Measurements from ENCODE around the gene RETN.

The RETN gene, protein sequence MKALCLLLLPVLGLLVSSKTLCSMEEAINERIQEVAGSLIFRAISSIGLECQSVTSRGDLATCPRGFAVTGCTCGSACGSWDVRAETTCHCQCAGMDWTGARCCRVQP

GRCh38 chr19:7668842-7669241 is at the start of gene RETN:
Gene RETN, plus strand, starts transcription at chr19:7669049. Its CDS starts 278 bp downstream, at chr19:7669327.
- no peak within 1 kb of the TSS for H3K4me3 ChIP-seq (ENCODE audit: low read length)
- no peak for TF ChIP-seq ZNF274 (IDR thresholded peaks at IDR 0.05; ENCODE audit: low read depth, low read length)

DNA sequence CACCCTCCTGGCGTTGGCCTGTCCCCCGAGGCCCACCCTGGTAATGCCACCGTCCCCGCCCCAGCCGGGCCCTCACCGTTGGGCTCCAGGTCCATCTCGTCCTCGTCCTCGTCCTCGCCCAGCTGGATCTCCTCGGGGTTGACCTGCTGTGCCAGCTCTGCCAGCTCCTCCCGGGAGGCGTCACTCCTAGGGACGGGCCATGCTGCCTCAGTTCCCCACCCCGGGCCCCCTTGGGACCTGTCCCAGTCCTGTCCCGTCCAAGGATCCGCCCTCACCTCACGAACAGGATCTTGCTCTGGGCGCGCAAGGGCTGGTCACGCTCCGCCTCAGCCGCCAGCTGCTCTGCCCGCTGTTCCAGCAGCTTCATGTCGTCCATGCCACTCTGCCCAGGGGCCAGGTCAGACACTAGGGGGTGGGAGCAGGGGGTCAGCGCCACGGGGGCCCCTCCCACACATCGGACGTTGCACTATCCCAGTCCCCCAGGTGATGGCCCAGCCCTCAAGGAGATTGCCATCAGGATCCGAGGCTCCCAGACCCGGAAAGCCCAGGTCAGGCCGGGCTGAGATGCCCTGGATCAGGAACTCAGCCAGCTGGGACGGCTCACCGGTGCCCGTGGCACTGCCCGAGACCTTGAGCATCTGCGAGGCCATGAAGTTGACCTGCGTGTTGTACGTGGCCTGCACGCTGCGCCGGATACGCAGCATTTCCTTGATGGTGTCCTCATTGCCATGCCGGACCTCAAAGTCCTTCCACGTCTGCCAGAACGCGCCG is 49.0 kb upstream of the RETN start:
- no peak overlapping the region for H3K4me3 ChIP-seq (ENCODE audit: low read length)
- no peak for TF ChIP-seq ZNF274 (IDR thresholded peaks at IDR 0.05; ENCODE audit: low read depth, low read length)

- TF ChIP-seq ZNF274 (IDR thresholded peaks at IDR 0.05; ENCODE audit: low read depth, low read length) = no peak
- no peak overlapping the region for H3K4me3 ChIP-seq (ENCODE audit: low read length)
These were observed 48.1 kb upstream of the RETN start for GRCh38 chr19:7620442-7621412.

GRCh38 chr19:7622933-7623685 is 45.7 kb upstream of the RETN start:
- H3K4me3 ChIP-seq (ENCODE audit: low read length) = no peak overlapping the region
- TF ChIP-seq ZNF274 (IDR thresholded peaks at IDR 0.05; ENCODE audit: low read depth, low read length) = no peak

DNA sequence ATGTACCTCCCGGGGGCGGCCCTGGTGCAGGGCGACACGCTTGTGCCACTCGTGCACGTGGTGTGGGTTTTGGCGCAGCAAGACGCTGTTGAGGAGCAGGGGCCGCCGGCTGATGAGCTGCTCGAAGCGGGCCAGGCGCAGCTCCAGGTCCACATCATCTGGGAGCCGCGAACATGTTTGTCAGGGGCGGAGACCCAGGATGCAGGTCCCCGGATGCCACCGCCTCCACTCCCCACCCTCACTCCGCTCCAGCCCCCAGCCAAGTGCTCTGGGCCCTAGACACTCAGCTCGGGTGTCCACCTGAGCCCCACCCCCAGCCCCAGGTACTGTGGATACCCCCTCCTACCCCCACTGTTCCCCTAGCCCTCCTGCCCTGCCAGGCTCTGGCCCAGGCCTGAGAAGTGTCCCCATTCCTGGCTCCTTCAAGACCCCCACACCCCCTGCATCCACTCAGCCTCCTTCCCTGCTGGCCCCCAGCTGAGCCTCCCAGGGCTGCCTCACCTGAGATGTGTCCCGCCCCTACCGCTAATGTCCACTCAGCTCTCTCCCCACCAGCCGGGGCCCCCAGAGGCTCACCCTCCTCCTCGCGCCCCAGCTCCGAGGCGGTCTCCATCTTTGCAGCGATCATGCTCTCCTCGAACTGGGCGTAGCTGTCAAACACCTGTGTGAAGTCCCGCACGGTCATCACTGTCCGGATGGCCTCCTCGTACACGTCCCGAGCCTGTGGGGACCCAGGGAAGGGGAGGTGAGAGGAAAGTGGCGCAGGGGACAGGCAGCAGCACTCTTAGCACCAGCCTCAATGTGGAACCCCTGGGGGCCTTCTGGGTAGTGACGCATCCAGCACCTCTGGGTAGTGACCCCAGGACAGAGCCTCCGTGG is 44.9 kb upstream of the RETN start:
- H3K4me3 ChIP-seq (ENCODE audit: low read length) = no peak overlapping the region
- TF ChIP-seq ZNF274 (IDR thresholded peaks at IDR 0.05; ENCODE audit: low read depth, low read length) = no peak

- no peak overlapping the region for H3K4me3 ChIP-seq (ENCODE audit: low read length)
- no peak for TF ChIP-seq ZNF274 (IDR thresholded peaks at IDR 0.05; ENCODE audit: low read depth, low read length)
These were observed 44.0 kb upstream of the RETN start for GRCh38 chr19:7624810-7625209.

DNA sequence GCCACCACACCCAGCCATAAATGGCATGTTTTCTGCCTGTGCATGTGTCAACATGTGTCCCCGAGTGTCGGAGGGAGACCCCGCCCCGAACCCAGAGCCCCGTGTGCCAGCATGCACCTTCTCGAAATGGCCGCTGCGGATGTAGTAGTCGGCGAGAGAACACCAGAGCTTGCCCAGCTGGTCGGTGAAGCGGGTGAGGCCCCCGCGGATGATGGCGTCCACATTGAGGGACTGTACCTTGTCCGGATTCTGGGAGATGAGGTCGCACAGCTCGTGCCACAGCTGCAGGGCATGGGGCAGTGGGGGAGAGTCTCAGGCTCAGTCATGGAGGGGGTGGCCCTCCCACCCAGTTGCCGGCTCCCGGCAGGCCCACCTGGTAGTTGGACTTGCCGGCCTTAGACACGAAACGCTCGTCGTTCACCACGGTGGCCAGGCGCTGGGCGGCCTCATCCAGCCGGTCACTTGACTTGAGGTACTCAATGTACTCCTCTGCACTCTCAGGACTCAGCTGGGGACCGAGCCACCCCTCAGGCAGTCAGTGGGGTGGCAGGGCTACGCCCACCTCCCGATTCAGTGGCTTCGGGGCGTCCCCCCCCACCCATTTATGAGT is 43.0 kb upstream of the RETN start:
- TF ChIP-seq ZNF274 (IDR thresholded peaks at IDR 0.05; ENCODE audit: low read depth, low read length) = no peak
- no peak overlapping the region for H3K4me3 ChIP-seq (ENCODE audit: low read length)

GRCh38 chr19:7627166-7627565 is 41.7 kb upstream of the RETN start:
- H3K4me3 ChIP-seq (ENCODE audit: low read length) = no peak overlapping the region
- no peak for TF ChIP-seq ZNF274 (IDR thresholded peaks at IDR 0.05; ENCODE audit: low read depth, low read length)

DNA sequence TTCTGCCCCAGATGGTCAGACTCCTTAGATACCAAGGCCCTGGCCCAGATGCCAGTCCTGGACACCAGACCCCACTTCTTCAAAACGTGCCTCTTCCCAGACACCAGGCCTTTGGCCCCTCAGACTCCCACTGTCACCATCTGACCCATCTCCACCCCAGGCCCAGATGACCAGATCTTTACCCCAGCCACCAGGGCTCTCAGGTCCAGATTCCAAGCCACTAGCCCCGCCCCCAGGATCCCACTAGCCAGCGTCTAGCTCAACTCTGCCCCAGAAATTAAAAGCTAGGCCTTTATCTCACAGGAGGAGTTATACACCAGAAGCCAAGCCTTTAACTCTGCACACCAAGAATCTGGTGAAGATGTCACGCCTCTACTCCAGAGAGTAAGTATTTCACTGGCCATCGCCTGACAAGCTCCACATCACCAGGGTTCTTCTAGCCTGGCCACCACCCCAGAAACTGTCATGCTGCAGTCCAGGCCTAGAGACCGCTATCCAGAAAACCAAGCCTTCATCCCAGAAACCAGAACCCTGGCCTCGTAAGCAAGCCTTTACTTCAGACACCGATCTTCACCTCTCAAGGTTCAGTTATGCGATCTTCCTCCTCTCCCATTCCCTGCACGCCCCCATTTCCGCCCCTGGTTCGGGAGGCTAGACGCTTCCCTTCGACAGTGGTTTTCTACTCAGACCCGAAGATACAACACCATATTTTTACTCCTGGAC is 40.1 kb upstream of the RETN start:
- H3K4me3 ChIP-seq (ENCODE audit: low read length) = peak overlapping the region; percentile 82
- no peak for TF ChIP-seq ZNF274 (IDR thresholded peaks at IDR 0.05; ENCODE audit: low read depth, low read length)

DNA sequence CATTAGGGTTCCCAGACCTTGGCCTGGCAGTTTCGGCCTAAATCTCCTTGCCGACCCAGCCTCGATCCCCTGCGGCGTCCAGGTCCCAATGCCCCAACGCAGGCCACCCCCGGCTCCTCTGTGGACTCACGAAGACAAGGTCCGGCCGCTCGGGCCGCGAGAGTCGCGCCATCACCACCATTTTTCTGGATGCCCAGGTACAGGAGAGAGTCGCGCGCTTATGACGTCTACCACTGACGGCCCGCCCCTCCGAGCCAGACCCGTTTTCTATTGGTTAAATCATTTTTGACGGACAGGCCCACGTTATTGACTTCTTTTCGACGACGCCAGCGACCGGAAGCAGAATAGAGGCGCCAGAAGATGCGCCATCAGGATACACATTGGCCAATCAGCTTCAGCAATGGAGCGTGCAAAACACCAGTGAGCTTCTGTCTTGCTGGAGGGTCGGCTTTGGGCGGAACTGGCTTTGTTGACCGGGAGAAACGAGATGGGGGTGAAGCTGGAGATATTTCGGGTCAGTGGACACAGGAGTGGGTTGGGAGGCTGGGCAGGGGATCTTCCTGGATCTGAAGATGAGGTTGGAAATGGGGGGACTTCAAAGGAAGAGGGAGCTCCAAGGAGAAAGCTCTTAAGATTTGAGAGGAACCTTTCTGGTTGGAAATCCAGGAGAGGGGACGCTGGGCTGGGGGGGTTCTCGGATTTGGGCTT is 39.3 kb upstream of the RETN start, which contains the start of the genes PET100 and XAB2:
Gene PET100 (plus strand): TSS at position 447 of the 708 bp plus-strand sequence. CDS start 41 bp downstream, at position 488.
Gene XAB2 (minus strand): TSS at position 199 of the 708 bp plus-strand sequence. CDS start 18 bp downstream, at position 181.
- peak within 1 kb of the TSS; percentile 90 for H3K4me3 ChIP-seq (ENCODE audit: low read length)
- no peak for TF ChIP-seq ZNF274 (IDR thresholded peaks at IDR 0.05; ENCODE audit: low read depth, low read length)

GRCh38 chr19:7631577-7631976 is 37.3 kb upstream of the RETN start:
- TF ChIP-seq ZNF274 (IDR thresholded peaks at IDR 0.05; ENCODE audit: low read depth, low read length) = no peak
- no peak overlapping the region for H3K4me3 ChIP-seq (ENCODE audit: low read length)

Data from GM08714 (cell line).